Endothelial cell of umbilical vein (primary cell): ENCODE measurements around the gene SKI. TPM values are rescaled to one million over a fixed set of nuclear protein-coding genes. Genes with fewer than 3 reads are reported as not detected.

ENCODE experiments used
- BruUV-seq: library from RNA; stranded (reverse); fragments of 400-500 nt; replicated peaks from 2 replicates; lab custom pipeline; 2021; lab: Mats Ljungman, UMichigan
- CTCF ChIA-PET: fragments of 300-600, 350-600 bp; sonication (Branson Sonifier 250); formaldehyde crosslinking; loops from one replicate; lab custom pipeline; 2021; ENCODE audit warnings: antibody characterized with exemption, inconsistent platforms; lab: Charles Lee
- POLR2A ChIA-PET: fragments of 300-600, 350-600 bp; sonication (Branson Sonifier 250); formaldehyde crosslinking; loops from one replicate; lab custom pipeline; 2021; ENCODE audit warnings: antibody characterized with exemption, inconsistent platforms; lab: Charles Lee
- DNase-seq: peaks from one replicate; pipeline ENCODE4 v3.0.0-alpha.2; 2011; ENCODE audit warnings: low read depth, low spot score
- FAIRE-seq: peaks from 2 replicates; lab custom pipeline; 2011; peaks lifted over from hg19 to GRCh38; lab: Jason Lieb, UNC
- H2AFZ ChIP-seq: 2 replicates; pipeline ENCODE4 v1.6.0; 2012; ENCODE audit warnings: low read depth, low read length, control low read depth, inconsistent platforms
- H3K27ac ChIP-seq: 2 replicates; pipeline ENCODE4 v1.5.1; 2011; ENCODE audit warnings: low read depth, mild to moderate bottlenecking, control low read depth, low read length, moderate library complexity; ENCODE audit not compliant: insufficient read depth
- H3K27me3 ChIP-seq, 2 experiments: 2 replicates each; pipeline versions ENCODE4 v1.6.0 to v1.6.1; 2011; ENCODE audit warnings: low read length in 2 of 2, mixed read lengths in 1 of 2; ENCODE audit not compliant: control insufficient read depth in 2 of 2, insufficient read depth in 2 of 2
- H3K36me3 ChIP-seq, 2 experiments: 2 replicates in 1 of 2; 3 replicates in 1 of 2; pipeline ENCODE4 v1.5.1; 2011; ENCODE audit warnings: low read length in 2 of 2, mild to moderate bottlenecking in 1 of 2, moderate library complexity in 1 of 2; ENCODE audit not compliant: control insufficient read depth in 2 of 2, insufficient read depth in 2 of 2; ENCODE audit errors: extremely low read depth in 1 of 2
- H3K4me1 ChIP-seq: 3 replicates; pipeline ENCODE4 v1.5.1; 2011; ENCODE audit warnings: mild to moderate bottlenecking, low read length; ENCODE audit not compliant: control insufficient read depth, insufficient read depth; ENCODE audit errors: extremely low read depth
- H3K4me2 ChIP-seq: 2 replicates; pipeline ENCODE4 v1.6.1; 2011; ENCODE audit warnings: low read length, control low read depth, mixed read lengths; ENCODE audit not compliant: insufficient read depth
- H3K4me3 ChIP-seq, 3 experiments: fragments of 200-600 bp in 1 of 3; sonication (generic), shearing (Covaris generic) in 1 of 3; replicated peaks in 1 of 3; 2 replicates each; pipeline ENCODE4 v1.5.1; 2011 to 2016; ENCODE audit warnings: control low read depth in 3 of 3, low read length in 3 of 3, mild to moderate bottlenecking in 2 of 3, inconsistent platforms in 1 of 3, low read depth in 1 of 3, moderate library complexity in 1 of 3; ENCODE audit not compliant: insufficient read depth in 1 of 3
- H3K79me2 ChIP-seq: 2 replicates; pipeline ENCODE4 v1.6.0; 2012; ENCODE audit warnings: low read length, inconsistent platforms; ENCODE audit not compliant: control insufficient read depth, insufficient read depth
- H3K9ac ChIP-seq: replicated peaks from 2 replicates; pipeline ENCODE3; 2011; ENCODE audit warnings: low read length, control low read depth; ENCODE audit not compliant: insufficient read depth; ENCODE audit errors: extremely low read depth
- H3K9me1 ChIP-seq: replicated peaks from 3 replicates; pipeline ENCODE4 v1.6.0; 2011; ENCODE audit warnings: mild to moderate bottlenecking, low read length; ENCODE audit not compliant: control insufficient read depth, insufficient read depth; ENCODE audit errors: extremely low read depth
- H3K9me3 ChIP-seq: replicated peaks from 2 replicates; pipeline ENCODE4 v1.5.1; 2012; ENCODE audit warnings: low read length, inconsistent platforms; ENCODE audit not compliant: control insufficient read depth, insufficient read depth
- H4K20me1 ChIP-seq: replicated peaks from 2 replicates; pipeline ENCODE3; 2011; ENCODE audit warnings: mild to moderate bottlenecking, low read length; ENCODE audit not compliant: control insufficient read depth, insufficient read depth; ENCODE audit errors: extremely low read depth
- GATA2 ChIP-seq: IDR thresholded peaks from 2 replicates; pipeline ENCODE4 v1.7.0; 2011; ENCODE audit warnings: low read depth, mild to moderate bottlenecking, moderate library complexity, mixed read lengths, low read length; ENCODE audit not compliant: insufficient read length, insufficient read depth
- JUN ChIP-seq: IDR thresholded peaks from 2 replicates; pipeline ENCODE4 v1.6.1; 2011; ENCODE audit warnings: borderline replicate concordance, low read depth; ENCODE audit not compliant: insufficient read length, insufficient read depth
- MYC ChIP-seq: IDR thresholded peaks from one replicate; pipeline ENCODE4 v1.6.1; 2011; ENCODE audit warnings: mild to moderate bottlenecking, low read depth, low read length
- POLR2A ChIP-seq: IDR thresholded peaks from 2 replicates; pipeline ENCODE4 v1.6.1; 2012; ENCODE audit warnings: low read depth, mild to moderate bottlenecking, control low read depth, low read length
- POLR2AphosphoS5 ChIP-seq: IDR thresholded peaks from 2 replicates; pipeline ENCODE4 v1.6.1; 2012; ENCODE audit warnings: low read depth, mild to moderate bottlenecking, control low read depth, low read length, moderate library complexity; ENCODE audit not compliant: insufficient read depth
- dilution Hi-C: fragments of 300-500 bp; cut with MboI; formaldehyde crosslinking; loops from one replicate; pipeline ENCODE4 v1.15.0; 2019; ENCODE audit warnings: low sequenced_read_pairs; ENCODE audit not compliant: extremely low pct_ligation_motif_present
- intact Hi-C: fragments of 100-400 bp; cut with micrococcal nuclease; formaldehyde crosslinking; loops from one replicate; pipeline ENCODE4 v1.10.0; 2022
- polyA plus RNA-seq, 4 experiments: library from polyadenylated mRNA; depleted of rRNA in 3 of 4; stranded (reverse) in 3 of 4; unstranded in 1 of 4; fragments of >200 nt; gene quantifications; 2 replicates each; pipeline versions ENCODE4 v1.2.1 to v1.2.3, GENCODE V29; 2011 to 2012; ENCODE audit warnings: missing spikeins in 1 of 4
- total RNA-seq: library from RNA; stranded (reverse); gene quantifications from 2 replicates; pipeline ENCODE4 v1.2.3, GENCODE V29; 2021

Gene SKI
- total and polyA plus RNA-seq, 2 donors (not counting 3 experiments of a cell fraction or from before 2014, with no cell fraction given) = 11.6 to 80.3 TPM

DNA sequence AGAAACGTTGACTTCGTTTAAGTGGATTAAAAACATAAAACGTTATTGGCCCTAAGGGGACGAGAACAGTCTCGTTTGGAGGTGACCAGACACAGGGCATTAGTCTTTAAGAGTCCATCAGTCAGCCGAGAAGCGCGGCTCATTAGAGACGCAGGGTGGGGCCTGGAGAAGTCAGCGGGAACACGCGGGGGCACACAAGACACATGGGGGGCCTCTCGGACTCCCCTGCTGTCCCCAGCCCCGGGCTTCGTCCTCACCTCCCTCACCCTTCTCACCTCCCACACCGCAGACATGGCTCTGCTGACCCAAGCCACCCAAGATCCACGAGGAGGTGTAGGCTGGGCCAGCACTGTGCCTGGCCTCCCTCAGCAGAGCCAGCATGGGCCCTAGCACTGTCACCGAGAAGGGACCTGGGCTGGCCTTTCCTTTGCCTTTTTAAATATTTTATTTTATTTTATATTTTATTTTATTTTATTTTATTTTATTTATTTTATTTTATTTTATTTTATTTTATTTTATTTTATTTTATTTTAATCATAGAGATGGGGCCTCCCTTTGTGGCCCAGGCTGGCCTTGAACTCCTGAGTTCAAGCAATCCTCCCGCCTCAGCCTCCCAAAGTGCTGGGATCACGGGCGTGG lies 114.4 kb downstream of the SKI start:
- no peak for FAIRE-seq
- H3K27me3 ChIP-seq = no peaks in the 10 kb centered on the region
- H3K36me3 ChIP-seq = no peaks in the 10 kb centered on the region
- H3K27ac ChIP-seq = no peak overlapping the region
- no peaks in the 10 kb centered on the region for H3K9me1 ChIP-seq
- H3K79me2 ChIP-seq = no peaks in the 10 kb centered on the region
- no peak overlapping the region for H3K9ac ChIP-seq
- no peak overlapping the region for H2AFZ ChIP-seq
- no peaks in the 10 kb centered on the region for H3K9me3 ChIP-seq
- intact Hi-C loops (no loop called here), dilution Hi-C loops (no loop called here)
- CTCF ChIA-PET = no interaction called here
- no TSS peak for BruUV-seq
- no peak overlapping the region for H3K4me2 ChIP-seq
- no peak overlapping the region for H3K4me3 ChIP-seq
- H3K4me1 ChIP-seq = no peaks in the 10 kb centered on the region
- H4K20me1 ChIP-seq = no peaks in the 10 kb centered on the region
- POLR2A ChIA-PET = no interaction called here
- no peak for DNase-seq
- TF ChIP-seq POLR2AphosphoS5 (no peak), MYC (no peak), JUN (no peak), GATA2 (no peak), POLR2A (no peak)

- no peaks in the 10 kb centered on the region for H4K20me1 ChIP-seq
- FAIRE-seq = no peak
- no peaks in the 10 kb centered on the region for H3K79me2 ChIP-seq
- TF ChIP-seq POLR2AphosphoS5 = no peak
- BruUV-seq = no TSS peak
- intact Hi-C loops (no loop called here), dilution Hi-C loops (no loop called here)
- H3K27ac ChIP-seq = no peak overlapping the region
- no peak overlapping the region for H2AFZ ChIP-seq
- no peaks in the 10 kb centered on the region for H3K9me3 ChIP-seq
- ChIA-PET CTCF (interaction anchor here (1.3 kb wide), 1 partner anchor 29 kb away, joined by 4 read pairs; no protein-coding TSS in a partner anchor), POLR2A (no interaction called here)
- H3K9ac ChIP-seq = no peak overlapping the region
- H3K4me3 ChIP-seq = no peak overlapping the region
- H3K36me3 ChIP-seq = no peaks in the 10 kb centered on the region
- no peak overlapping the region for H3K4me2 ChIP-seq
- H3K27me3 ChIP-seq = no peaks in the 10 kb centered on the region
- H3K4me1 ChIP-seq = no peaks in the 10 kb centered on the region
- no peak for DNase-seq
- H3K9me1 ChIP-seq = no peaks in the 10 kb centered on the region
These were observed 115.2 kb downstream of the SKI start for GRCh38 chr1:2343023-2343935.
